Chondrocyte (in vitro differentiated cells): ENCODE data around the gene EEF1E1. TPM values are rescaled to one million over a fixed set of nuclear protein-coding genes. Genes with fewer than 3 reads are reported as not detected.

ENCODE experiments used
- DNase-seq: peaks from one replicate; pipeline ENCODE4 v3.0.0; 2021; ENCODE audit warnings: mixed read lengths, low spot score
- H3K27ac Mint-ChIP-seq: one replicate; pipeline ENCODE4 v1.8.0; 2021; ENCODE audit warnings: mild to moderate bottlenecking, moderate library complexity, mixed read lengths; ENCODE audit not compliant: unreplicated experiment
- H3K27me3 Mint-ChIP-seq: 2 replicates; pipeline ENCODE4 v1.8.0; 2021; ENCODE audit warnings: low read depth, mixed read lengths
- H3K36me3 Mint-ChIP-seq: 2 replicates; pipeline ENCODE4 v1.8.0; 2021; ENCODE audit warnings: low read depth, mixed read lengths
- H3K4me1 Mint-ChIP-seq: 2 replicates; pipeline ENCODE4 v1.8.0; 2021; ENCODE audit warnings: low read depth, mild to moderate bottlenecking, mixed read lengths
- H3K4me3 Mint-ChIP-seq: one replicate; pipeline ENCODE4 v1.8.0; 2021; ENCODE audit warnings: mild to moderate bottlenecking, moderate library complexity, mixed read lengths; ENCODE audit not compliant: unreplicated experiment
- H3K9me3 Mint-ChIP-seq: 2 replicates; pipeline ENCODE4 v1.8.0; 2021; ENCODE audit warnings: low read depth, mixed read lengths
- CTCF ChIP-seq: fragments of 200-600 bp; sonication (generic); IDR thresholded peaks from 2 replicates; pipeline ENCODE4 v1.5.0; 2021; ENCODE audit warnings: antibody characterized with exemption, mild to moderate bottlenecking, moderate library complexity
- total RNA-seq: library from RNA; stranded (reverse); gene quantifications from 3 replicates; pipeline ENCODE4 v1.2.1, GENCODE V29; 2021

EEF1E1 gene
- total RNA-seq, 1 donor from 2014 or later: 17.9 TPM

GRCh38 chr6:8075704-8076103, 26.6 kb downstream of the EEF1E1 start:
- Mint-ChIP-seq H3K9me3 (no peaks in the 10 kb centered on the region), H3K27ac (no peak overlapping the region), H3K36me3 (peaks cover 1% of the 10 kb centered on the region), H3K4me1 (peaks cover 15% of the 10 kb centered on the region), H3K4me3 (no peak overlapping the region), H3K27me3 (no peaks in the 10 kb centered on the region)
- DNase-seq: no peak
- no peak for TF ChIP-seq CTCF

GRCh38 chr6:8075185-8075584, 27.2 kb downstream of the EEF1E1 start:
- Mint-ChIP-seq H3K27me3 (no peaks in the 10 kb centered on the region), H3K27ac (no peak overlapping the region), H3K36me3 (no peaks in the 10 kb centered on the region), H3K4me3 (no peak overlapping the region), H3K4me1 (peaks cover 10% of the 10 kb centered on the region), H3K9me3 (no peaks in the 10 kb centered on the region)
- no peak for DNase-seq
- TF ChIP-seq CTCF: no peak

GRCh38 chr6:8074213-8074612, 28.1 kb downstream of the EEF1E1 start:
- Mint-ChIP-seq H3K27ac (peak overlapping the region; percentile 50), H3K4me3 (no peak overlapping the region), H3K9me3 (no peaks in the 10 kb centered on the region), H3K27me3 (no peaks in the 10 kb centered on the region), H3K36me3 (no peaks in the 10 kb centered on the region), H3K4me1 (peaks cover 4% of the 10 kb centered on the region)
- TF ChIP-seq CTCF: no peak
- DNase-seq: no peak

- no peak for TF ChIP-seq CTCF
- no peak for DNase-seq
- Mint-ChIP-seq H3K27me3 (no peaks in the 10 kb centered on the region), H3K9me3 (no peaks in the 10 kb centered on the region), H3K27ac (no peak overlapping the region), H3K36me3 (no peaks in the 10 kb centered on the region), H3K4me1 (peaks cover 4% of the 10 kb centered on the region), H3K4me3 (no peak overlapping the region)
These were observed 28.6 kb downstream of the EEF1E1 start for GRCh38 chr6:8073758-8074157.

- Mint-ChIP-seq H3K27me3 (no peaks in the 10 kb centered on the region), H3K27ac (no peak overlapping the region), H3K36me3 (no peaks in the 10 kb centered on the region), H3K4me3 (no peak overlapping the region), H3K9me3 (no peaks in the 10 kb centered on the region), H3K4me1 (peaks cover 4% of the 10 kb centered on the region)
- no peak for TF ChIP-seq CTCF
- DNase-seq: no peak
These were observed 31.6 kb downstream of the EEF1E1 start for GRCh38 chr6:8070718-8071117.
